HEK293 (cell line): ENCODE data around the gene HMGN5.

ENCODE experiments used
- CTCF ChIA-PET: fragments of 350-600 bp; formaldehyde crosslinking; extraction: SDS; loops from one replicate; lab custom pipeline; 2021; ENCODE audit warnings: antibody characterized with exemption; lab: Yijun Ruan, JAX
- POLR2A ChIA-PET: fragments of 300-600 bp; formaldehyde crosslinking; extraction: SDS; loops from one replicate; lab custom pipeline; 2020; ENCODE audit warnings: antibody characterized with exemption, inconsistent platforms; lab: Yijun Ruan, JAX
- H3K27ac ChIP-seq: fragments of 200-500 bp; sonication (Bioruptor generic); 2 replicates; pipeline ENCODE4 v1.5.1; 2014; ENCODE audit warnings: low read depth, low read length, control low read depth, inconsistent platforms; ENCODE audit errors: extremely low read depth
- H3K36me3 ChIP-seq, 2 experiments: fragments of 200-500 bp in 1 of 2; sonication (Bioruptor generic) in 1 of 2; 1 replicate in 1 of 2; 2 replicates in 1 of 2; pipeline ENCODE4 v1.5.1; 2014 to 2017; ENCODE audit warnings: inconsistent platforms in 2 of 2, low read length in 2 of 2; ENCODE audit not compliant: control insufficient read depth in 2 of 2, insufficient read depth in 1 of 2
- H3K4me1 ChIP-seq: fragments of 200-500 bp; sonication (Bioruptor generic); 2 replicates; pipeline ENCODE4 v1.5.1; 2014; ENCODE audit warnings: mild to moderate bottlenecking, low read length, inconsistent platforms; ENCODE audit not compliant: control insufficient read depth, insufficient read depth
- H3K4me3 ChIP-seq: 2 replicates; pipeline ENCODE4 v1.5.1; 2011; ENCODE audit warnings: low read depth, mild to moderate bottlenecking, control low read depth, low read length, moderate library complexity
- H3K9me3 ChIP-seq: fragments of 200-500 bp; sonication (Bioruptor generic); 2 replicates; pipeline ENCODE4 v1.5.1; 2014; ENCODE audit warnings: low read depth, low read length, inconsistent platforms; ENCODE audit not compliant: control insufficient read depth, insufficient read depth
- KLF16 ChIP-seq: fragments of 450-650 bp; formaldehyde crosslinking; IDR thresholded peaks from 2 replicates; pipeline ENCODE4 v1.5.1; 2017; ENCODE audit warnings: missing biosample characterization, missing genetic modification characterization
- MZF1 ChIP-seq: fragments of 450-650 bp; formaldehyde crosslinking; IDR thresholded peaks from 2 replicates; pipeline ENCODE4 v1.5.1; 2017; ENCODE audit warnings: missing biosample characterization, missing genetic modification characterization, borderline replicate concordance
- PRDM1 ChIP-seq: fragments of 450-650 bp; formaldehyde crosslinking; IDR thresholded peaks from 2 replicates; pipeline ENCODE4; 2016; ENCODE audit warnings: missing biosample characterization, missing genetic modification characterization
- PRDM10 ChIP-seq: fragments of 450-650 bp; formaldehyde crosslinking; IDR thresholded peaks from 2 replicates; pipeline ENCODE4 v1.5.1; 2016; ENCODE audit warnings: missing biosample characterization, missing genetic modification characterization
- SETDB1 ChIP-seq: IDR thresholded peaks from one replicate; pipeline ENCODE4 v1.6.1; 2017; ENCODE audit warnings: mild to moderate bottlenecking, low read length, moderate library complexity, mixed read lengths; ENCODE audit not compliant: insufficient read length
- SP3 ChIP-seq: fragments of 450-650 bp; formaldehyde crosslinking; IDR thresholded peaks from 2 replicates; pipeline ENCODE4 v1.5.1; 2016; ENCODE audit warnings: missing biosample characterization, missing genetic modification characterization
- ZBTB11 ChIP-seq: fragments of 450-650 bp; formaldehyde crosslinking; conservative IDR thresholded peaks from 2 replicates; pipeline ENCODE4 v1.5.1; 2016; ENCODE audit warnings: low read depth, missing biosample characterization, missing genetic modification characterization
- ZEB2 ChIP-seq: fragments of 450-650 bp; formaldehyde crosslinking; IDR thresholded peaks from 2 replicates; pipeline ENCODE4 v1.5.1; 2016; ENCODE audit warnings: missing biosample characterization, missing genetic modification characterization
- ZFHX2 ChIP-seq: fragments of 450-650 bp; formaldehyde crosslinking; conservative IDR thresholded peaks from 2 replicates; pipeline ENCODE4 v1.5.1; 2016; ENCODE audit warnings: missing biosample characterization, missing genetic modification characterization
- ZNF10 ChIP-seq: fragments of 450-650 bp; formaldehyde crosslinking; IDR thresholded peaks from 2 replicates; pipeline ENCODE4 v1.5.1; 2017; ENCODE audit warnings: missing biosample characterization, missing genetic modification characterization
- ZNF121 ChIP-seq: fragments of 450-650 bp; formaldehyde crosslinking; IDR thresholded peaks from 2 replicates; pipeline ENCODE4 v1.5.1; 2016; ENCODE audit warnings: missing biosample characterization, missing genetic modification characterization
- ZNF133 ChIP-seq: fragments of 450-650 bp; formaldehyde crosslinking; IDR thresholded peaks from 2 replicates; pipeline ENCODE4 v1.5.1; 2016; ENCODE audit warnings: missing biosample characterization, missing genetic modification characterization
- ZNF2 ChIP-seq: fragments of 450-650 bp; formaldehyde crosslinking; IDR thresholded peaks from 2 replicates; pipeline ENCODE4 v1.5.1; 2016; ENCODE audit warnings: missing biosample characterization, missing genetic modification characterization
- ZNF211 ChIP-seq: fragments of 450-650 bp; formaldehyde crosslinking; IDR thresholded peaks from 2 replicates; pipeline ENCODE4 v1.5.1; 2016; ENCODE audit warnings: low read depth, missing biosample characterization, missing genetic modification characterization
- ZNF280C ChIP-seq: fragments of 450-650 bp; formaldehyde crosslinking; IDR thresholded peaks from 2 replicates; pipeline ENCODE4 v1.5.1; 2016; ENCODE audit warnings: missing biosample characterization, missing genetic modification characterization
- ZNF292 ChIP-seq: fragments of 450-650 bp; formaldehyde crosslinking; IDR thresholded peaks from 2 replicates; pipeline ENCODE4 v1.5.1; 2016; ENCODE audit warnings: low read depth, missing biosample characterization, missing genetic modification characterization, borderline replicate concordance
- ZNF354C ChIP-seq: fragments of 450-650 bp; formaldehyde crosslinking; IDR thresholded peaks from 2 replicates; pipeline ENCODE4 v1.5.1; 2016; ENCODE audit warnings: missing biosample characterization, missing genetic modification characterization, low read depth, borderline replicate concordance
- ZNF366 ChIP-seq: fragments of 450-650 bp; formaldehyde crosslinking; conservative IDR thresholded peaks from 2 replicates; pipeline ENCODE4 v1.5.1; 2016; ENCODE audit warnings: missing biosample characterization, missing genetic modification characterization
- ZNF571 ChIP-seq: fragments of 450-650 bp; formaldehyde crosslinking; IDR thresholded peaks from 2 replicates; pipeline ENCODE4 v1.5.0; 2017; ENCODE audit warnings: missing biosample characterization, missing genetic modification characterization
- ZNF596 ChIP-seq: fragments of 450-650 bp; IDR thresholded peaks from 2 replicates; pipeline ENCODE4 v1.5.0; 2018; ENCODE audit warnings: missing biosample characterization, mild to moderate bottlenecking, missing genetic modification characterization, moderate library complexity
- ZNF600 ChIP-seq: fragments of 450-650 bp; formaldehyde crosslinking; IDR thresholded peaks from 2 replicates; pipeline ENCODE4 v1.5.1; 2016; ENCODE audit warnings: missing biosample characterization, missing genetic modification characterization
- ZNF629 ChIP-seq: fragments of 450-650 bp; formaldehyde crosslinking; IDR thresholded peaks from 2 replicates; pipeline ENCODE4 v1.5.1; 2017; ENCODE audit warnings: missing biosample characterization, missing genetic modification characterization
- ZNF692 ChIP-seq: fragments of 450-650 bp; formaldehyde crosslinking; IDR thresholded peaks from 2 replicates; pipeline ENCODE4 v1.5.1; 2016; ENCODE audit warnings: missing biosample characterization, missing genetic modification characterization
- ZNF704 ChIP-seq: fragments of 450-650 bp; formaldehyde crosslinking; IDR thresholded peaks from 2 replicates; pipeline ENCODE4 v1.5.1; 2016; ENCODE audit warnings: missing biosample characterization, missing genetic modification characterization
- ZNF747 ChIP-seq: fragments of 450-650 bp; formaldehyde crosslinking; IDR thresholded peaks from 2 replicates; pipeline ENCODE4 v1.5.1; 2016; ENCODE audit warnings: missing biosample characterization, missing genetic modification characterization
- ZNF785 ChIP-seq: fragments of 450-650 bp; formaldehyde crosslinking; IDR thresholded peaks from 2 replicates; pipeline ENCODE4 v1.5.1; 2016; ENCODE audit warnings: missing biosample characterization, missing genetic modification characterization
- ZNF792 ChIP-seq: fragments of 450-650 bp; formaldehyde crosslinking; IDR thresholded peaks from 2 replicates; pipeline ENCODE4 v1.5.1; 2016; ENCODE audit warnings: missing biosample characterization, missing genetic modification characterization
- ZSCAN30 ChIP-seq: fragments of 450-650 bp; IDR thresholded peaks from 2 replicates; pipeline ENCODE4 v1.5.1; 2018; ENCODE audit warnings: missing biosample characterization, mild to moderate bottlenecking, missing genetic modification characterization, moderate library complexity

Gene HMGN5

GRCh38 chrX:81120936-81121371, 80.8 kb downstream of the HMGN5 start:
- no peaks in the 10 kb centered on the region for H3K4me1 ChIP-seq
- CTCF ChIA-PET, result interaction anchor here (0.6 to 1.6 kb wide), 6 partner anchors 10 to 1252 kb away, joined by 3 to 6 read pairs (median 3); no protein-coding TSS in a partner anchor
- no peaks in the 10 kb centered on the region for H3K36me3 ChIP-seq
- POLR2A ChIA-PET, result no interaction called here
- H3K27ac ChIP-seq, result no peak overlapping the region
- no peaks in the 10 kb centered on the region; the same call in none of the 2 replicates for H3K9me3 ChIP-seq
- H3K4me3 ChIP-seq, result peak overlapping the region; percentile 48
- TF ChIP-seq ZFHX2 (no peak), ZNF785 (tag by site-specific recombination) (no peak), PRDM1 (tag by site-specific recombination) (peak; percentile 72; the same call in 1 of the 2 replicates), ZNF133 (no peak), ZNF704 (tag by site-specific recombination) (no peak), ZNF747 (no peak), ZSCAN30 (tag by site-specific recombination) (no peak), ZNF121 (tag by site-specific recombination) (no peak), ZNF366 (tag by site-specific recombination) (peak; percentile 55), SP3 (tag by site-specific recombination) (no peak), ZNF211 (tag by site-specific recombination) (no peak), ZNF596 (tag by site-specific recombination) (no peak), ZNF629 (tag by site-specific recombination) (no peak), ZNF2 (0 out of 2 replicates have a peak, but pooled peaks have one; percentile 31), ZNF792 (no peak), ZNF280C (no peak), ZNF354C (tag by site-specific recombination) (no peak), KLF16 (tag by site-specific recombination) (no peak), ZNF571 (no peak), ZNF10 (tag by site-specific recombination) (no peak), ZNF600 (tag by site-specific recombination) (no peak), ZBTB11 (tag by site-specific recombination) (no peak), ZEB2 (no peak), MZF1 (tag by site-specific recombination) (no peak), ZNF292 (tag by site-specific recombination) (no peak), SETDB1 (no peak), PRDM10 (no peak), ZNF692 (tag by site-specific recombination) (no peak)
